ENCODE measurements around the gene RAF1.
"Not testable (repeated sequence)": the region's sequence is repeated elsewhere in the genome, so short reads cannot be mapped to it uniquely, and the experiment has no call there.

Gene RAF1

GRCh38 chr3:12662593-12663400 lies 1.1 kb downstream of the RAF1 start:
- DNase-seq (ENCODE audit: low read depth), result peak; percentile 51
- no peak for TF ChIP-seq CTCF (IDR thresholded peaks at IDR 0.05; ENCODE audit: insufficient read depth, low read depth, low read length, missing control alignments)

GRCh38 chr3:12661926-12662592 lies 1.9 kb downstream of the RAF1 start:
- no peak for DNase-seq (ENCODE audit: low read depth)
- no peak for TF ChIP-seq CTCF (IDR thresholded peaks at IDR 0.05; ENCODE audit: insufficient read depth, low read depth, low read length, missing control alignments)
- H3K4me3 ChIP-seq (ENCODE audit: low read depth, low read length), result peak overlapping the region; percentile 91

More at GRCh38 chr3:12662593-12663400, 1.1 kb downstream of the RAF1 start:
- H3K4me3 ChIP-seq (ENCODE audit: low read depth, low read length), result peak overlapping the region; percentile 91

- DNase-seq (ENCODE audit: low read depth), result not testable (repeated sequence)
- peak overlapping the region; percentile 91 for H3K4me3 ChIP-seq (ENCODE audit: low read depth, low read length)
Measured at GRCh38 chr3:12661375-12661774, 2.5 kb downstream of the RAF1 start.

GRCh38 chr3:12660196-12660595 lies 3.7 kb downstream of the RAF1 start:
- no peak overlapping the region for H3K4me3 ChIP-seq (ENCODE audit: low read depth, low read length)
- TF ChIP-seq CTCF (IDR thresholded peaks at IDR 0.05; ENCODE audit: insufficient read depth, low read depth, low read length, missing control alignments), result no peak

GRCh38 chr3:12659316-12660015 lies 4.5 kb downstream of the RAF1 start:
- DNase-seq (ENCODE audit: low read depth), result no peak
- no peak overlapping the region for H3K4me3 ChIP-seq (ENCODE audit: low read depth, low read length)
- TF ChIP-seq CTCF (IDR thresholded peaks at IDR 0.05; ENCODE audit: insufficient read depth, low read depth, low read length, missing control alignments), result no peak

More at GRCh38 chr3:12660196-12660595, 3.7 kb downstream of the RAF1 start:
- no peak for DNase-seq (ENCODE audit: low read depth)

GRCh38 chr3:12658593-12659058 lies 5.3 kb downstream of the RAF1 start:
- TF ChIP-seq CTCF (IDR thresholded peaks at IDR 0.05; ENCODE audit: insufficient read depth, low read depth, low read length, missing control alignments), result no peak
- H3K4me3 ChIP-seq (ENCODE audit: low read depth, low read length), result no peak overlapping the region
- no peak for DNase-seq (ENCODE audit: low read depth)

- DNase-seq (ENCODE audit: low read depth), result no peak
- TF ChIP-seq CTCF (IDR thresholded peaks at IDR 0.05; ENCODE audit: insufficient read depth, low read depth, low read length, missing control alignments), result no peak
- no peak overlapping the region for H3K4me3 ChIP-seq (ENCODE audit: low read depth, low read length)
Measured at GRCh38 chr3:12656850-12657249, 7.1 kb downstream of the RAF1 start.

Data from GM12865 (cell line).